HL-60 (cell line): ENCODE data around the gene CMIP.

Experiments
- DNase-seq, 2 experiments: peaks; one replicate each; pipeline ENCODE4 v3.0.0-alpha.2; 2010 to 2020; ENCODE audit warnings: low read depth in 1 of 2, low spot score in 1 of 2
- H3K27ac ChIP-seq: fragments of 250-450 bp; sonication (Bioruptor Pico); replicated peaks from 2 replicates; pipeline ENCODE4 v1.5.1; 2020; ENCODE audit warnings: mild to moderate bottlenecking, moderate library complexity
- H3K27me3 ChIP-seq: fragments of 250-450 bp; sonication (Bioruptor Pico); 2 replicates; pipeline ENCODE4 v1.5.1; 2021; ENCODE audit warnings: mild to moderate bottlenecking, moderate library complexity; ENCODE audit not compliant: insufficient read depth, poor library complexity, severe bottlenecking
- H3K4me3 ChIP-seq: replicated peaks from 2 replicates; pipeline ENCODE4 v1.5.1; 2011; ENCODE audit warnings: mild to moderate bottlenecking, control low read depth, low read length; ENCODE audit not compliant: insufficient read depth
- GABPA ChIP-seq: IDR thresholded peaks from 2 replicates; pipeline ENCODE4 v1.6.1; 2012; ENCODE audit warnings: low read depth
- POLR2AphosphoS5 ChIP-seq: IDR thresholded peaks from 2 replicates; pipeline ENCODE4 v1.6.1; 2012; ENCODE audit warnings: low read depth
- REST ChIP-seq: IDR thresholded peaks from 2 replicates; pipeline ENCODE4 v1.6.1; 2012; ENCODE audit warnings: low read depth; ENCODE audit not compliant: insufficient replicate concordance
- SPI1 ChIP-seq: IDR thresholded peaks from 2 replicates; pipeline ENCODE4 v1.6.1; 2012; ENCODE audit warnings: low read depth, mild to moderate bottlenecking, borderline replicate concordance
- TF ChIP-seq, protein P1 (sequence below): IDR thresholded peaks from one replicate; pipeline ENCODE4 v1.5.1; 2011; ENCODE audit warnings: low read length, control low read depth, inconsistent platforms; ENCODE audit not compliant: insufficient read depth

Gene CMIP

DNA sequence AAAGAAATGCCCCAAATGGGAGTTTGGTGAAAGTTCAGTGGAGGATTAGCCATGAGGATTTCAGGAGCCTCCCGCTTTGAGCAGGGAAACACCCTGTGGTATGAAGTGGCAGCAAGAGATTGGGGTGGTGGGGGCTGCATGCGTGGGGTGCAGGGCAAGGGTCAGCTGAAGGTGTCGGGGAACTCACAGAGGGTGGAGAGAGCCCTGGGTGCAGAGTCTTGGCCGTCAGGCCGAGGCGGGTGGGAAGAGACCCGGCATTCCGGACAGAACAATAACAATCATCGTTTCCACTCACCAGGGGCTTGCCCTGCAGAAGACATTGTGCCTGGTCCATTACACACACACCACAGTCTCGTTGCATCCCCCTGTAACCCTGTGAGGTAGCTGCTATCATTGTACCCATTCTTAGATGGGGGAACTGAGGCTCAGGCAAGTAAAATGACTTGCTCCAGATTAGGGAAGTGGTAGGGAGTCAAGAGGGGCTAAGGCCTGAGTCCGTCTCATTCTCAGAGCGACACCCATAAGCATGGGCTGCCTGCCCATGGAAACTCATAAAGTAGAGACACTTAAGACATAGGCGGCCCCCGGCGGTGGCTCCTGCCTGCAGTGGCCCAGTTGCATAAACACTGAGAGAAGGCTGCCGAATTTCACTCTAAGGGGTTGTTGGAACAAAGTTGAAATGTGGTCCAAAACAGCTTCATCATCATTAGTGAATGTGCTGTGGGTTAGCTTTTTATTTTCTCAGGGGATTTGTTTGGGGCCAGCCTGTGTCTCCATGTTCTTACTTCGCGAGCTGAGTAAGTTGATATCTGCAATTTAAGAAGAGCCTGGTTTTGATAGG lies 93.3 kb downstream of the CMIP start:
- no peak for TF ChIP-seq GABPA
- no peak for TF ChIP-seq REST
- TF ChIP-seq, protein P1, sequence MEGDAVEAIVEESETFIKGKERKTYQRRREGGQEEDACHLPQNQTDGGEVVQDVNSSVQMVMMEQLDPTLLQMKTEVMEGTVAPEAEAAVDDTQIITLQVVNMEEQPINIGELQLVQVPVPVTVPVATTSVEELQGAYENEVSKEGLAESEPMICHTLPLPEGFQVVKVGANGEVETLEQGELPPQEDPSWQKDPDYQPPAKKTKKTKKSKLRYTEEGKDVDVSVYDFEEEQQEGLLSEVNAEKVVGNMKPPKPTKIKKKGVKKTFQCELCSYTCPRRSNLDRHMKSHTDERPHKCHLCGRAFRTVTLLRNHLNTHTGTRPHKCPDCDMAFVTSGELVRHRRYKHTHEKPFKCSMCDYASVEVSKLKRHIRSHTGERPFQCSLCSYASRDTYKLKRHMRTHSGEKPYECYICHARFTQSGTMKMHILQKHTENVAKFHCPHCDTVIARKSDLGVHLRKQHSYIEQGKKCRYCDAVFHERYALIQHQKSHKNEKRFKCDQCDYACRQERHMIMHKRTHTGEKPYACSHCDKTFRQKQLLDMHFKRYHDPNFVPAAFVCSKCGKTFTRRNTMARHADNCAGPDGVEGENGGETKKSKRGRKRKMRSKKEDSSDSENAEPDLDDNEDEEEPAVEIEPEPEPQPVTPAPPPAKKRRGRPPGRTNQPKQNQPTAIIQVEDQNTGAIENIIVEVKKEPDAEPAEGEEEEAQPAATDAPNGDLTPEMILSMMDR, result no peak
- TF ChIP-seq SPI1, result no peak
- no peak for TF ChIP-seq POLR2AphosphoS5
- DNase-seq, result no peak
- H3K27ac ChIP-seq, result no peak overlapping the region

DNA sequence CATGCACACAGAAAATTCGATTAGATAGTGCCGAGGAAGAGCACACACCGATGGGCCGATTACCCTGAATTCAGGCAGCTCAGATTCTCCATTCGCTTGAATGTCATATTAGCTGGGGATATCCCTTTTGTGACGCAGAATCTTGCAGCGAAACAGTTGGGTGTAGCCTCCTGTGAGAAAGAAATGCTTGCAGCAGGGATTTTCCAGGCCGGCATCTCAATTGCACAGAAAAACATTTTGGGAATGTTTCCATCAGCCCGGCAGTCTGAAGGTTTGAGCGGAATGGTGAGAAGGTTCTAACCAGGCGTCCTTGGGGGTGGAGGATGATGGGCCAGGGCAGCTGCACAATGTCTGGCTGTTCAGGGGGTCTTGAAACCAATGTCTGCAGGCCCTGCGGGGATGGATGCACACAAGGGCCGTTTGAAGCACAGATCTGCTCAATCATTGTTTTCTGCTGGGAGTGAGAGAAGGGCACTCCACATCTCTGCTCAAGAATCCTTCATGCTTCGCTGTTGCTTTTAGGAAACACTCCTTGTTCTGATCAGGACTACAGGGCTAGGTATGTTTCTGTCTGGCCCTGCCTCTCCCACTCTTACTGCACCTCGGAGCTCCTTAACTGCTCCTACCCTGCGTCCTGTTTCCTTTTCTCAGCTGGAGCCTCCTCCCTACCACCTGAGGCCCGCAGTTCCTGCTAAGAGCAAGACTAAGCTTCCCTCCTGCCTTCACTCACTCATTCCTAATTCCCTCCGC lies 94.6 kb downstream of the CMIP start:
- Histone ChIP-seq H3K27me3 (no peaks in the 10 kb centered on the region), H3K27ac (no peak overlapping the region), H3K4me3 (no peak overlapping the region)
- TF ChIP-seq, protein P1, result no peak
- TF ChIP-seq POLR2AphosphoS5 (no peak), GABPA (no peak)
- DNase-seq, result no peak

More for the DNA sequence above, 93.3 kb downstream of the CMIP start:
- Histone ChIP-seq H3K27me3 (no peaks in the 10 kb centered on the region), H3K4me3 (no peak overlapping the region)

- no peaks in the 10 kb centered on the region for H3K27me3 ChIP-seq
- H3K4me3 ChIP-seq, result no peak overlapping the region
- no peak for DNase-seq
- TF ChIP-seq SPI1, result no peak
- TF ChIP-seq GABPA, result no peak
- TF ChIP-seq POLR2AphosphoS5, result no peak
- TF ChIP-seq REST, result no peak
- TF ChIP-seq, protein P1, result no peak
- no peak overlapping the region for H3K27ac ChIP-seq
Observed at GRCh38 chr16:81539759-81540472, 95.3 kb downstream of the CMIP start.
